GM19043 (cell line): Measurements from ENCODE around the gene FAM118A.
"Not testable (repeated sequence)": the region's sequence is repeated elsewhere in the genome, so short reads cannot be mapped to it uniquely, and the experiment has no call there.

Experiments
- ATAC-seq: cut with Tn5 transposase; IDR thresholded peaks from one replicate; pipeline ENCODE4 v1.9.1; 2021; ENCODE audit warnings: low read depth; ENCODE audit not compliant: unreplicated experiment

Gene FAM118A

GRCh38 chr22:45328822-45329529 lies 19.2 kb downstream of the FAM118A start:
- ATAC-seq = no peak

- ATAC-seq = no peak
These were observed 19.8 kb downstream of the FAM118A start for GRCh38 chr22:45329530-45329936.

GRCh38 chr22:45330548-45330947 lies 20.8 kb downstream of the FAM118A start:
- ATAC-seq = no peak

DNA sequence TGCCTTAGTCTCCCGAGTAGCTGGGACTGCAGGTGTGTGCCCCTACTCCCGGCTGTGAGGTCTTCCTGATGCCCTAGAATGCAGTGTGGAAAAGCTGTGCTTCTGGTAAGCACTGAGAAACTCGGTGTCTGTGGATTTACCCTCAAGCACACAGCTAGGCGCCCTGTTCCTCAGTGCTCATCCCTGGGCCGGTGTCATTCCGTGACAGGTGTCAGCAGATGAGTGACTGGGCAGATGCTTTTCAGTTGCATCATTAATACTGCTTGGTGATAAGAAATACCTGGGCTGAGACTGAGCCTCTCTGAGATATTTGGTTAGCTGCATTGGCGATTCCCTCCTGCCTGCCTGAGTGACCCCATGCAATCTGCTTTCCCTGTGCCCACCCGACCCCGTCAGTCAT lies 21.8 kb downstream of the FAM118A start:
- ATAC-seq = no peak

- ATAC-seq = no peak
These were observed 22.3 kb downstream of the FAM118A start for GRCh38 chr22:45332001-45332400.

GRCh38 chr22:45334068-45334467 lies 24.3 kb downstream of the FAM118A start:
- no peak for ATAC-seq

- ATAC-seq = no peak
These were observed 24.8 kb downstream of the FAM118A start for GRCh38 chr22:45334528-45334927.

GRCh38 chr22:45335021-45335818 lies 25.5 kb downstream of the FAM118A start:
- no peak for ATAC-seq

GRCh38 chr22:45335854-45336522 lies 26.3 kb downstream of the FAM118A start:
- ATAC-seq = no peak

DNA sequence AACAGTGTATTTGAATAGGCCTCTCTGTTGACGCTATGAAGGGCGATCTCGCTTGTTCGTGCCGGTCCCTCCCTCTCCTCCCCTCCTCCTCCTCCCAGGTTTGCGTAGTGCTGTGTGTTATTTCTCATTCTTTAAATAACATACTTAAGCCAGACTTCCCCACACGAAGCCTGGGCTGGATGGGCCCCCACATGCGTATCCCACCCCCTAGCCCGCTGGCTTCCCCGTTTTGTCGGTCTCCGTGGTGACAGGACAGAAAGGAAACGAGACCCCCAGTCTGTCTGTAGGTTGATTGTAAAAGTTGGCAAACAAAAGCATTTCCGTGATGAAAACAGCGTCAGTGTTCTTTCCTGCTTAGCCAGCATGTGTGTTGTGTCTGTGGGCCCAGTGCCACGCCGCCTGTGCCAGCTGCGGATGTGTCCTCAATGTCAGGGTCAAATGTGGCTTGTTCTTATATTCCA lies 27.3 kb downstream of the FAM118A start:
- ATAC-seq = no peak

GRCh38 chr22:45337536-45337935 lies 27.8 kb downstream of the FAM118A start:
- ATAC-seq = no peak

DNA sequence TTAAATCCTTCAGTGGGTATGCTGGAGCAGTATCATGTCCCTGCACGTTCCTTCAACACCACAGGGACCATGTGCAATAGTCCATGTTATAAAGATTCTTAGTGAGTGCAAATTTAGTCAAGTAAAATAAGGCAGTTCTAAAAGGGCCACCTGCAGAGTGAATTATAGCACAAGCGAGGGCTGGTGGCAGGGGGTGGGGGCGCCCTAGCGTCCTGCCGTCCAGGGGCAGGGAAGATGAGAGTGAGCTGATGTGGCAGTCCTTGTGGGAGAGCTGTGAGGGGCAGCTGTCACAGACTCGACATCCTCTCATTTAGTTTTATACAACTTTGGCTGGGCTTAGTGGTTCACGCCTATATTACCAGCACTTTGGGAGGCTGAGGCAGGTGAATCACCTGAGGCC lies 29.1 kb downstream of the FAM118A start:
- ATAC-seq = no peak

GRCh38 chr22:45340323-45340722 lies 30.6 kb downstream of the FAM118A start:
- ATAC-seq = no peak

DNA sequence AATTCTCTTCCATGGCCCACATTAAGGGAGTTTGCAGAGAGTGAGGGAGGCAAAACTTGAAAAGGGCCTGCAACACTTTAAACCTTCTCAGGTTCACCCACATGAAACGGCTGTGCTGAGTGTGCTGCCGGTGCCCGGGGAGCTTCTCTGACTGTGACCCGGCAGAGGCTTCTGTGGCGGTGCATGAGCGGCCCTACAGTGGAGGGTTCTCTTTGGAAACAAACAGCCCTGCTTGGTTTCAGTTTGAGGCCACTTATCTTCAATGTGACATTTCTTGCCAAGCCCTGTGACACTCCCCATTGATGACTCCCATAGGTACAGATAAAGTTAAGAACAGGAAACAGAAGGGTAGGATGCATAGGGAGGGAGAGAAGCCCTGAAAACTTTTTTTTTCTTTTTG lies 31.8 kb downstream of the FAM118A start:
- no peak for ATAC-seq

- no peak for ATAC-seq
These were observed 33.4 kb downstream of the FAM118A start for GRCh38 chr22:45343143-45343542.

- no peak for ATAC-seq
These were observed 34.6 kb downstream of the FAM118A start for GRCh38 chr22:45344334-45344733.

DNA sequence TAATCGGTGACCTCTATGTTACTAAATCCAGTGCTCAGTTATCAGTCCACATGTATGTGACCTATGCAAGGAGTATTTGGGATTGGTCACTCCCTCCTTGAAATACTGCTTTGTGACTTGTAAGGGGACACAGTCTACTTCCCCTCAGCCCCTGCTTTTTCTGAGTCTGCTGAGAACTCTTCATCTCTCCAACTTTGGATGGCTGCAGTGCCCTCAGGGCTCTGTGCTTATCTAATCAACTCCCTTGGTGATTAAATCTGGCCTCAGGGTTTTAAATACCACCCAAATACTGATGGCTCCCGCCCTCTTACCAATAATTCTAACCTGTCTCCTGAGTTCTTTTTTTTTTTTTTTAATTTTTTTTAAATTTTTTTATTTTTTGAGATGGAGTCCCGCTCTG lies 40.2 kb downstream of the FAM118A start:
- no peak for ATAC-seq

DNA sequence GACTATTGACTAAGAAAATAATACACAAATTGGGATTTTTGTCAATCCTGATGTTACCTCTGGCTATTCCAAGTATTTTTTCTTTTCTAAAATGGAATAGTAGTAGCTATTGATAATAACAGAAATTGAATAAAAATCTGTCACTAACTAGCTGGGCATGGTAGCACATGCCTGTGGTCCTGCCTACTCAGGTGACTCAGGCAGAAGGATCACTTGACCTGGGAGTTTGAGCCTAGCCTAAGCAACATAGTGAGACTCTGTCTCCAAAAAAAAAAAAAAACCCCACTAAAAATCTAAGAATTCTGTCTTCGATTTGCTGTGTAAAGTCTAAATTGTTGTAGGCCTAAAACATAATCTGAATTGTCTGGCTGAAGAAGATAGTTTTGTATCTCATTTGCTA lies 42.2 kb downstream of the FAM118A start:
- no peak for ATAC-seq

DNA sequence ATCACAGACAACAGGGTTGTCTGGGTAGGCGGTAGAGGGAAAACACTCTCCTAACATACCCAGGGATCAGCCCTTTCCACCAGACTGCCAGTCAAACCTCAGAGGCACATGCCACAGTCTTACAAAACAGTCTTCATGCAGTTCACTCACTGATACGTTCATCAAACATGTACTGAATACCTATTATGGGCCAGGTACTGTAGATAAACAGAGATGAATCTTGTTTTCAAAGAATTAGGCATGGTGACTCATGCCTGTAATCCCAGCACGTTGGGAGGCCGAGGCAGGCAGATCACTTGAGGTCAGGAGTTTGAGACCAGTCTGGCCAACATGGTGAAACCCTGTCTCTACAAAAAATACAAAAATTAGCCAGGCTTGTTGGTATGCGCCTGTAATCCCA lies 43.0 kb downstream of the FAM118A start:
- ATAC-seq = not testable (repeated sequence)

DNA sequence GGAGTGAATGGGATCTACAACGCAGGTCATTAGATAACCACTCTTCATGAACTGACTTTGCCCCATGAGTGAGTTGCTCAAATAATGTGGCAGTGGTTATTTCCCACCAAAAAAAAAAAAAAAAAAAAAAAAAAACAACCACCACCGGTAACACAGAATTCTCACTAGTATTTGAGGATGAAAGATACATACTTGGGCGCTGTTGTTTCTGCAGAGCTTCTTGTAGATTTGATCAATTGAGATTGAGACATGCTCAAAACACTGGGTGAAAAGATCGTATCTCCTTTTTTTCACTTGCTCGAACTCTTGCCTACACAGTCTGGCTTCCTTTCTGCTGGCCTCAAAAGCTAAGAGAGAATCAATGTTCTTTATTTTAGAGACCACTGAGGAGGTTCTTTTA lies 44.1 kb downstream of the FAM118A start:
- no peak for ATAC-seq

DNA sequence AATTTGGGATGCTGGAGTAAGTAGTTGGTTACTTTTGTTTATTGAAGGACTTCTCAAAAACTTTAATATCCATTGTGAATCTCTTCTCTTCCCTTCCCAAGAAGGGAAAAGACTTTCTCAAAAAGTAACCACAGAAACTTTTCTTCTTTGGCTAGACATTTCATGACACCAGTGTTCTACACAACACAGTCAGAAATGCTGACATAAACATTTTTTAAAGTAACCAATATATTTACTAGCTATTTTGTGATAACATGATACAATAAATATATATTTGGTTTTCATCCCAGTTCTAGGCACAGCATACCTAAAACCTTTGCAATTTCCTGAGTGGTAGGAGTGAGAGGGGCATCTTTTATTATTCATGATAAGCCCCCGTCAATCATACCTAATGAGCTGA lies 47.8 kb downstream of the FAM118A start:
- ATAC-seq = no peak
